DOHH2 (cell line): Measurements from ENCODE around the gene PACSIN1.

Experiments used
- EZH2phosphoT487 ChIP-seq: fragments of 200-600 bp; sonication (generic); IDR thresholded peaks from 2 replicates; pipeline ENCODE4 v1.6.1; 2017; ENCODE audit warnings: borderline replicate concordance, mild to moderate bottlenecking, antibody characterized with exemption, low read length, moderate library complexity, mixed read lengths
- TF ChIP-seq, protein P1 (sequence below): fragments of 200-600 bp; sonication (generic); IDR thresholded peaks from one replicate; pipeline ENCODE4 v1.5.1; 2014; ENCODE audit warnings: antibody characterized with exemption, mild to moderate bottlenecking, low read depth, low read length; ENCODE audit not compliant: poor library complexity, severe bottlenecking

DNA sequence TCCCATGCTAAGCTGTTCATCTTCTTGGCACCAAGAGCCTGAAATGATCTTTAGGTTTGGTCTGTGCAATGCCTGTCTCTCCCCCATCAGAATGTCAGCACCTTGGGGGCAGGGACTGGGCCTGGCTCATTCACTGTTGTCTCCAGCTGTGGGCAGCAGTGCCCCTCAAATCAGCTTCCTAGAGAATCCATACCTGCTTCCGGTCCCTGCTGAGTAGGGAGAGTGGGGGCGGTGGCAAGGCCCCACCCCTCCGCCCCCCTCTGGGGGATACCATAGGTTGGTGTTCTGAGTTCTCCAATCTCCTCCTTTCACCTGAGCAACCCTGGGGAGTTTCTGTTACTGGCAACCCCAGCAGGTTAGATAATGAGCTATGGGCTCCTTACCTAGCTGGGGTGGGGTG is 109.5 kb downstream of the PACSIN1 start:
- TF ChIP-seq, protein P1, sequence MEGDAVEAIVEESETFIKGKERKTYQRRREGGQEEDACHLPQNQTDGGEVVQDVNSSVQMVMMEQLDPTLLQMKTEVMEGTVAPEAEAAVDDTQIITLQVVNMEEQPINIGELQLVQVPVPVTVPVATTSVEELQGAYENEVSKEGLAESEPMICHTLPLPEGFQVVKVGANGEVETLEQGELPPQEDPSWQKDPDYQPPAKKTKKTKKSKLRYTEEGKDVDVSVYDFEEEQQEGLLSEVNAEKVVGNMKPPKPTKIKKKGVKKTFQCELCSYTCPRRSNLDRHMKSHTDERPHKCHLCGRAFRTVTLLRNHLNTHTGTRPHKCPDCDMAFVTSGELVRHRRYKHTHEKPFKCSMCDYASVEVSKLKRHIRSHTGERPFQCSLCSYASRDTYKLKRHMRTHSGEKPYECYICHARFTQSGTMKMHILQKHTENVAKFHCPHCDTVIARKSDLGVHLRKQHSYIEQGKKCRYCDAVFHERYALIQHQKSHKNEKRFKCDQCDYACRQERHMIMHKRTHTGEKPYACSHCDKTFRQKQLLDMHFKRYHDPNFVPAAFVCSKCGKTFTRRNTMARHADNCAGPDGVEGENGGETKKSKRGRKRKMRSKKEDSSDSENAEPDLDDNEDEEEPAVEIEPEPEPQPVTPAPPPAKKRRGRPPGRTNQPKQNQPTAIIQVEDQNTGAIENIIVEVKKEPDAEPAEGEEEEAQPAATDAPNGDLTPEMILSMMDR = no peak
- TF ChIP-seq EZH2phosphoT487 = no peak
